ENCODE measurements around the gene SLC8A3. TPM values are rescaled to one million over a fixed set of nuclear protein-coding genes. Genes with fewer than 3 reads are reported as not detected.

SLC8A3 gene
- total RNA-seq, 1 experiment from 2014 or later = 0.13 TPM

DNA sequence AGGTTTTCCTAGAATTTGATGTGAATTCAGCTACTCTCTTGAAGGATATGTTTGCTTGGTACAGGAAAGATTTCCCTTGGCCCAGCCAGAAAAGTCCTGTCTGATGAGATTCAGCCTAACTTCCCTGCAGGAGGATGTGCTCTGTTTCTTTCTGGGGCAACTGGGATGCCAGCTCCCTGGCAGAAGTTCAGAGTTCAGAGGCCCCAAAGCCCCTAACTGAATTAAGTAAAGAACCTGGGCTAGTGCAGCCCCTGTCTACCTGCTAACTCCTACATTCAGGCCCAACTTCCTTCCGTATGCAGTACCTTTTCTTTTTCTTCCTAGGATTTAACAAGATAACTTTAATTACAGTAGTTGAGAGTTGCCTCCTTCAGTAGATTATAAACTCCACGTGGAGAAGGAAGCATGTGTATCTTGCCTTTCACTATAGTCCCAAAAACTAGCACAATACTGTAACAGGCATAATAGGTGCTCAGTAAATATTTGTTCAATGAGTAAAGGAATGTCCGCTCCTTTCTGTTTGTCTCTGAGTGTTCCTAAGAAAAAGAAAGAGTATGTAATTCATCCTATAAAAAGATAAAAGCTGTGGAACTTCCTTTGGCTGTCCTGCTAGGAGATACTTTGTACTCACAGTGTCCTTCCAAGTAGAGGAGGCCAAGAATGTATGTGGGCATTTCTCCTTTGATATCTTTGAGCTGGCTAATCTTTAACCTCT lies 141.0 kb downstream of the SLC8A3 start:
- Histone ChIP-seq H3K18ac (ENCODE audit: insufficient read length, low read depth, low read length) (no peak overlapping the region), H3K4ac (ENCODE audit: low read depth, low read length) (no peak overlapping the region), H4K5ac (ENCODE audit: insufficient read length, low read depth, low read length) (no peak overlapping the region), H4K8ac (replicated peaks; ENCODE audit: insufficient read length, low read depth, low read length) (no peak overlapping the region), H3K9me3 (ENCODE audit: control insufficient read depth, low read depth, low read length) (no peaks in the 10 kb centered on the region), H4K91ac (ENCODE audit: insufficient read length, low read depth, low read length) (no peak overlapping the region), H3K4me2 (ENCODE audit: insufficient read depth, insufficient read length, low read length) (no peak overlapping the region), H3K23ac (ENCODE audit: insufficient read length, low read depth, low read length) (no peak overlapping the region), H2BK5ac (ENCODE audit: insufficient read length, low read length) (no peak overlapping the region), H4K20me1 (ENCODE audit: control insufficient read depth, insufficient read depth, insufficient read length) (no peaks in the 10 kb centered on the region), H3K14ac (ENCODE audit: insufficient read depth, low read length) (no peak overlapping the region), H3T11ph (ENCODE audit: low read length) (no peak overlapping the region), H2AFZ (ENCODE audit: low read length) (no peak overlapping the region), H3K23me2 (ENCODE audit: insufficient read length, low read depth, low read length, poor library complexity, severe bottlenecking) (no peaks in the 10 kb centered on the region), H2AK5ac (ENCODE audit: insufficient read length, low read length) (no peak overlapping the region), H3K27ac (ENCODE audit: insufficient read length, low read depth, low read length) (no peak overlapping the region), H2BK20ac (ENCODE audit: low read depth, low read length, poor library complexity, severe bottlenecking) (no peak overlapping the region), H3K9ac (ENCODE audit: extremely low read depth, insufficient read length, low read length) (no peak overlapping the region), H3K79me2 (ENCODE audit: insufficient read depth, low read length) (no peaks in the 10 kb centered on the region), H2BK15ac (ENCODE audit: low read depth, low read length) (no peak overlapping the region), H3K27me3 (ENCODE audit: insufficient read depth, low read length) (no peaks in the 10 kb centered on the region), H3K79me1 (ENCODE audit: insufficient read depth, low read depth, low read length, poor library complexity, severe bottlenecking) (no peaks in the 10 kb centered on the region), H2BK120ac (ENCODE audit: low read depth, low read length, poor library complexity, severe bottlenecking) (no peak overlapping the region), H3K56ac (ENCODE audit: insufficient read length, low read depth, low read length) (no peak overlapping the region), H2BK12ac (ENCODE audit: insufficient read length, low read depth, low read length) (no peak overlapping the region), H3K4me1 (ENCODE audit: insufficient read depth, low read length) (no peaks in the 10 kb centered on the region)
- Mint-ChIP-seq H3K27me3 (ENCODE audit: low read depth) (peaks cover 3% of the 10 kb centered on the region), H3K27ac (no peak overlapping the region), H3K36me3 (ENCODE audit: insufficient read depth in 1 of 3, low read depth in 3 of 3) (no peaks in the 10 kb centered on the region), H3K4me1 (no peaks in the 10 kb centered on the region; a peak in 1 of 4 replicates), H3K4me3 (no peak overlapping the region), H3K9me3 (no peaks in the 10 kb centered on the region)
- no CpG with 5 or more reads among the region's 3 CpGs for WGBS (ENCODE audit: extremely low coverage, insufficient read length, low lambda C conversion rate)
- no peak for DNase-seq
- TF ChIP-seq, protein P1, sequence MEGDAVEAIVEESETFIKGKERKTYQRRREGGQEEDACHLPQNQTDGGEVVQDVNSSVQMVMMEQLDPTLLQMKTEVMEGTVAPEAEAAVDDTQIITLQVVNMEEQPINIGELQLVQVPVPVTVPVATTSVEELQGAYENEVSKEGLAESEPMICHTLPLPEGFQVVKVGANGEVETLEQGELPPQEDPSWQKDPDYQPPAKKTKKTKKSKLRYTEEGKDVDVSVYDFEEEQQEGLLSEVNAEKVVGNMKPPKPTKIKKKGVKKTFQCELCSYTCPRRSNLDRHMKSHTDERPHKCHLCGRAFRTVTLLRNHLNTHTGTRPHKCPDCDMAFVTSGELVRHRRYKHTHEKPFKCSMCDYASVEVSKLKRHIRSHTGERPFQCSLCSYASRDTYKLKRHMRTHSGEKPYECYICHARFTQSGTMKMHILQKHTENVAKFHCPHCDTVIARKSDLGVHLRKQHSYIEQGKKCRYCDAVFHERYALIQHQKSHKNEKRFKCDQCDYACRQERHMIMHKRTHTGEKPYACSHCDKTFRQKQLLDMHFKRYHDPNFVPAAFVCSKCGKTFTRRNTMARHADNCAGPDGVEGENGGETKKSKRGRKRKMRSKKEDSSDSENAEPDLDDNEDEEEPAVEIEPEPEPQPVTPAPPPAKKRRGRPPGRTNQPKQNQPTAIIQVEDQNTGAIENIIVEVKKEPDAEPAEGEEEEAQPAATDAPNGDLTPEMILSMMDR (conservative IDR thresholded peaks at IDR 0.05) = no peak

Data from H9 (cell line).